Tibial nerve (tissue), 4 donors: ENCODE data around the gene CXCL8. TPM values are rescaled to one million over a fixed set of nuclear protein-coding genes. Genes with fewer than 3 reads are reported as not detected.

Experiments used
- DNase-seq, 2 donors: peaks; one replicate each; pipeline ENCODE4 v3.0.0-alpha.2; 2019; ENCODE audit warnings: low spot score in 2 of 2
- H3K27ac ChIP-seq, 4 donors: fragments of 200-600 bp; sonication (generic) in 3 of 4; one replicate each; pipeline ENCODE4 v1.5.1; 2017 to 2019; ENCODE audit warnings: mild to moderate bottlenecking in 1 of 4
- H3K27me3 ChIP-seq, 2 donors: fragments of 200-600 bp; sonication (generic) in 1 of 2; one replicate each; pipeline versions ENCODE4 v1.5.1 to v1.6.0; 2017 to 2019
- H3K36me3 ChIP-seq, 3 donors: fragments of 200-600 bp; sonication (generic); one replicate each; pipeline ENCODE4 v1.5.1; 2018 to 2019
- H3K4me1 ChIP-seq, 4 donors: fragments of 200-600 bp; sonication (generic) in 3 of 4; one replicate each; pipeline ENCODE4 v1.5.1; 2017 to 2019
- H3K4me3 ChIP-seq, 4 donors: fragments of 200-600 bp; sonication (generic) in 3 of 4; one replicate each; pipeline ENCODE4 v1.5.1; 2017 to 2019; ENCODE audit warnings: mild to moderate bottlenecking in 1 of 4, moderate library complexity in 1 of 4
- H3K9me3 ChIP-seq, 4 donors: fragments of 200-600 bp; sonication (generic) in 3 of 4; one replicate each; pipeline ENCODE4 v1.5.1; 2017 to 2019
- EP300 ChIP-seq, 2 donors: sonication (generic); formaldehyde crosslinking; IDR thresholded peaks; one replicate each; pipeline ENCODE4 v1.6.1; 2017; ENCODE audit warnings: antibody characterized with exemption in 2 of 2, mild to moderate bottlenecking in 1 of 2
- POLR2A ChIP-seq, 2 donors: fragments of 450-650 bp; IDR thresholded peaks; one replicate each; pipeline ENCODE4 v1.6.1; 2017; ENCODE audit warnings: antibody characterized with exemption in 2 of 2, mild to moderate bottlenecking in 2 of 2, moderate library complexity in 2 of 2
- WGBS, 2 donors: methylation state at CpG; one replicate each; pipeline ENCODE4 v1.1.5; 2018; 5-methylcytosine and 5-hydroxymethylcytosine counted together
- total RNA-seq, 4 donors: library from RNA; depleted of rRNA; stranded (reverse); fragments of >200 nt; gene quantifications; one replicate each; pipeline ENCODE4 v1.1.0, GENCODE V29; 2016
- TF ChIP-seq, protein P1 (sequence below), 5 experiments: fragments of 200-600 bp in 3 of 5; fragments of 450-650 bp in 2 of 5; sonication (generic) in 3 of 5; IDR thresholded peaks; one replicate each; pipeline ENCODE4 v1.5.1; 2016 to 2019; ENCODE audit warnings: antibody characterized with exemption in 5 of 5, mild to moderate bottlenecking in 3 of 5, moderate library complexity in 2 of 5

Gene CXCL8
- total RNA-seq, 4 donors from 2014 or later: 0.22 to 10.8 (median 1.3) TPM

DNA sequence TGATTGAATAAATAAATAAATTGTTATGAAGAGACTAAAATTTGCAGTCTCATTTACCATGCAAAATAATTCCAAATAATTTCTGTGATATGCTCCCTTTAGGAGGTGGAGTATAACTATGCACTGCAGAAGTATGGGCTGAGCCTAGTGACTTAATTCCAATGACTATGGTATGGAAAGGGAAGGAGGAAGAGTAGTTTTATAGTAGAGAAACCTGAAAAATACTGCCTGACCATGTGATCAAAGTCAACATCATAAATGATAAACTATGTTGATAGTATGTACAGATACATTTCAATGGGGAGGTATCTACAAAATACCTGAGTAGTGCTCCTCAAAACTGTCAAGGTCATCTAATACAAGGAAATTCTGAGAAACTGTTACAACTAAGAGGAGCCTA, 14.6 kb downstream of the CXCL8 start:
- H3K27me3 ChIP-seq: no peaks in the 10 kb centered on the region

GRCh38 chr4:73759357-73759756, 19.0 kb downstream of the CXCL8 start:
- no peak for DNase-seq
- TF ChIP-seq EP300 (IDR thresholded peaks at IDR 0.05) (no peak), POLR2A (IDR thresholded peaks at IDR 0.05) (no peak)
- TF ChIP-seq, protein P1, sequence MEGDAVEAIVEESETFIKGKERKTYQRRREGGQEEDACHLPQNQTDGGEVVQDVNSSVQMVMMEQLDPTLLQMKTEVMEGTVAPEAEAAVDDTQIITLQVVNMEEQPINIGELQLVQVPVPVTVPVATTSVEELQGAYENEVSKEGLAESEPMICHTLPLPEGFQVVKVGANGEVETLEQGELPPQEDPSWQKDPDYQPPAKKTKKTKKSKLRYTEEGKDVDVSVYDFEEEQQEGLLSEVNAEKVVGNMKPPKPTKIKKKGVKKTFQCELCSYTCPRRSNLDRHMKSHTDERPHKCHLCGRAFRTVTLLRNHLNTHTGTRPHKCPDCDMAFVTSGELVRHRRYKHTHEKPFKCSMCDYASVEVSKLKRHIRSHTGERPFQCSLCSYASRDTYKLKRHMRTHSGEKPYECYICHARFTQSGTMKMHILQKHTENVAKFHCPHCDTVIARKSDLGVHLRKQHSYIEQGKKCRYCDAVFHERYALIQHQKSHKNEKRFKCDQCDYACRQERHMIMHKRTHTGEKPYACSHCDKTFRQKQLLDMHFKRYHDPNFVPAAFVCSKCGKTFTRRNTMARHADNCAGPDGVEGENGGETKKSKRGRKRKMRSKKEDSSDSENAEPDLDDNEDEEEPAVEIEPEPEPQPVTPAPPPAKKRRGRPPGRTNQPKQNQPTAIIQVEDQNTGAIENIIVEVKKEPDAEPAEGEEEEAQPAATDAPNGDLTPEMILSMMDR (IDR thresholded peaks at IDR 0.05): no peak
- no peak overlapping the region for H3K27ac ChIP-seq
- no peaks in the 10 kb centered on the region for H3K9me3 ChIP-seq
- H3K27me3 ChIP-seq: no peaks in the 10 kb centered on the region
- 81 to 92% methylated on average over 2 of the region's 2 CpGs for WGBS, 2 donors
- no peak overlapping the region for H3K4me3 ChIP-seq
- H3K4me1 ChIP-seq: no peaks in the 10 kb centered on the region
- H3K36me3 ChIP-seq: no peaks in the 10 kb centered on the region

More for the DNA sequence above, 14.6 kb downstream of the CXCL8 start:
- Histone ChIP-seq H3K4me1 (no peaks in the 10 kb centered on the region), H3K9me3 (no peaks in the 10 kb centered on the region), H3K27ac (no peak overlapping the region), H3K36me3 (no peaks in the 10 kb centered on the region), H3K4me3 (no peak overlapping the region)
- TF ChIP-seq EP300 (IDR thresholded peaks at IDR 0.05): no peak
- TF ChIP-seq, protein P1 (IDR thresholded peaks at IDR 0.05): no peak
- no peak for TF ChIP-seq POLR2A (IDR thresholded peaks at IDR 0.05)
- DNase-seq: no peak

DNA sequence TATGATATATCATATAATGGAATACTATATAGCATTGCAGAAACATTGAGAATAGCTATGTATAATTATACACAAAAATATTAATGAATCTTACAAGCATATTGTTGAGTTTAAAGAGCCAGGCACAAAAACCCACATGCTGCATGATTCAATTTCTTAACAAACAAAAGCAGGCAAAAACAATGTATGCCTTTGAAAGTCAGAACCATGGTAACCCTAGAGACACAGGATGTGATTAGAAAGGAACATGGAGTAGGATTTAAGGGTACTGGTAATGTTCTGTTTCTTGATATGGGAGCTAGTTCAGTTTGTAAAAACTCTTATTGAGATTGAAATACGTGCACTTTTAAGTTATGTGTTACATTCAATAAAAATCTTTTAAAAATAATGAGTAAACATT, 21.5 kb downstream of the CXCL8 start:
- Histone ChIP-seq H3K4me1 (no peaks in the 10 kb centered on the region), H3K27me3 (no peaks in the 10 kb centered on the region), H3K27ac (no peak overlapping the region), H3K4me3 (no peak overlapping the region), H3K9me3 (no peaks in the 10 kb centered on the region), H3K36me3 (no peaks in the 10 kb centered on the region)
- 74 to 84% methylated on average over 1 of the region's 1 CpG for WGBS, 2 donors
- TF ChIP-seq EP300 (IDR thresholded peaks at IDR 0.05) (no peak), POLR2A (IDR thresholded peaks at IDR 0.05) (no peak)
- TF ChIP-seq, protein P1 (IDR thresholded peaks at IDR 0.05): no peak
- DNase-seq: no peak

- TF ChIP-seq, protein P1 (IDR thresholded peaks at IDR 0.05): no peak
- TF ChIP-seq POLR2A (IDR thresholded peaks at IDR 0.05): no peak
- TF ChIP-seq EP300 (IDR thresholded peaks at IDR 0.05): no peak
- no peaks in the 10 kb centered on the region for H3K4me1 ChIP-seq
- no peaks in the 10 kb centered on the region for H3K9me3 ChIP-seq
- H3K27me3 ChIP-seq: no peaks in the 10 kb centered on the region
- no peaks in the 10 kb centered on the region for H3K36me3 ChIP-seq
- H3K4me3 ChIP-seq: no peak overlapping the region
- H3K27ac ChIP-seq: no peak overlapping the region
- no peak for DNase-seq
- 68 to 73% methylated on average over 7 of the region's 7 CpGs for WGBS, 2 donors
Observed at GRCh38 chr4:73762409-73762808, 22.0 kb downstream of the CXCL8 start.

DNA sequence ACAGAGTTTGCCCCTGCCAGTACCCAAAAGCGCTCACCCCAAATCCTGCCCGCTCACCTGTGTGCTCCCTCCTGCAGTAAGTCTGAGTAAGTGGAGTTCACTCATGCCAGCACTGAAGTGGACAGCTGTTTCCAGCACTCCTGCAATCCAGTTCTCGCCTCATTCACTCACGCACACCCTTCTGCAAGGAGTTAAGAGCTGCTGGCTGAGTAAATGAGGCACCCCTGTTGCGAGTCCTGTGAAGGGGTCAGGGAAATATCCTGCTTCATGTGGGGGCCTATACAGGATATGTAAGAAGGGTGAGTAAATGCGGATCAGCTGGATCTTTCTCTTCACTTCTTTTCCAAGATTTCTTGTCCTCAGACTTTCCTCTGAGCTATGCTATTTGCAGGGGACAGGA, 23.5 kb downstream of the CXCL8 start:
- H3K9me3 ChIP-seq: no peaks in the 10 kb centered on the region
- no peak for TF ChIP-seq EP300 (IDR thresholded peaks at IDR 0.05)
- TF ChIP-seq, protein P1 (IDR thresholded peaks at IDR 0.05): no peak
- no peaks in the 10 kb centered on the region for H3K36me3 ChIP-seq
- no peaks in the 10 kb centered on the region for H3K4me1 ChIP-seq
- no peak for DNase-seq
- H3K4me3 ChIP-seq: no peak overlapping the region
- 94 to 96% methylated on average over 6 of the region's 6 CpGs for WGBS, 2 donors
- no peaks in the 10 kb centered on the region for H3K27me3 ChIP-seq
- no peak overlapping the region for H3K27ac ChIP-seq
